T-cell (primary cell): ENCODE data around the gene ATP2A2. TPM values are rescaled to one million over a fixed set of nuclear protein-coding genes. Genes with fewer than 3 reads are reported as not detected.

ENCODE experiments used
- ATAC-seq, 4 experiments: fragments of 200-7000 bp in 3 of 4; fragments of 150-1000 bp in 1 of 4; cut with Tn5 transposase; replicated peaks in 1 of 4; 1 replicate in 3 of 4; 2 replicates in 1 of 4; pipeline ENCODE4 v1.10.0; 2021; ENCODE audit warnings: moderate library complexity in 3 of 4, mild to moderate bottlenecking in 2 of 4, moderate number of reproducible peaks in 1 of 4
- CTCF ChIA-PET, 2 donors: fragments of 300-600 bp; sonication (Branson Sonifier 250); formaldehyde crosslinking; loops; one replicate each; lab custom pipeline; 2022; ENCODE audit warnings: antibody characterized with exemption in 2 of 2; lab: Charles Lee
- POLR2A ChIA-PET, 2 donors: fragments of 300-600 bp; sonication (Branson Sonifier 250); formaldehyde crosslinking; loops; one replicate each; lab custom pipeline; 2022; ENCODE audit warnings: antibody characterized with exemption in 2 of 2; lab: Charles Lee
- DNase-seq, 35 experiments: peaks; one replicate each; pipeline versions ENCODE4 v3.0.0 to v3.0.0-alpha.2; 2013 to 2023
- H3K27ac ChIP-seq: one replicate; pipeline ENCODE4 v1.5.1; 2013; ENCODE audit warnings: low read length
- H3K27me3 ChIP-seq, 2 experiments: replicated peaks in 1 of 2; 1 replicate in 1 of 2; 2 replicates in 1 of 2; pipeline versions ENCODE4 v1.6.1 to v1.7.0; 2013; ENCODE audit warnings: low read length in 1 of 2, mixed read lengths in 1 of 2; ENCODE audit not compliant: control insufficient read depth in 2 of 2, insufficient read depth in 2 of 2; ENCODE audit errors: extremely low read depth in 1 of 2
- H3K36me3 ChIP-seq, 2 donors: 1 replicate in 1 of 2; 2 replicates in 1 of 2; pipeline versions ENCODE4 v1.6.1 to v1.7.0; 2013; ENCODE audit warnings: low read length in 1 of 2; ENCODE audit not compliant: control insufficient read depth in 2 of 2, insufficient read depth in 1 of 2; ENCODE audit errors: extremely low read depth in 1 of 2
- H3K4me1 ChIP-seq, 2 experiments: 1 replicate in 1 of 2; 2 replicates in 1 of 2; pipeline versions ENCODE4 v1.6.1 to v1.7.0; 2013; ENCODE audit warnings: low read length in 2 of 2, mixed read lengths in 1 of 2; ENCODE audit not compliant: insufficient read depth in 2 of 2, control insufficient read depth in 1 of 2; ENCODE audit errors: extremely low read depth in 1 of 2
- H3K4me3 ChIP-seq, 2 donors: 1 replicate in 1 of 2; 2 replicates in 1 of 2; pipeline versions ENCODE4 v1.5.1 to v1.7.0; 2013; ENCODE audit warnings: mild to moderate bottlenecking in 2 of 2, low read length in 1 of 2, moderate library complexity in 1 of 2; ENCODE audit not compliant: control insufficient read depth in 1 of 2; ENCODE audit errors: extremely low read depth in 1 of 2
- H3K9me3 ChIP-seq: 2 replicates; pipeline ENCODE4 v1.7.0; 2013
- H3K27ac Mint-ChIP-seq, 2 donors: one replicate each; pipeline ENCODE4 v1.8.0; 2020 to 2021; ENCODE audit warnings: mild to moderate bottlenecking in 2 of 2, mixed read lengths in 2 of 2
- H3K27me3 Mint-ChIP-seq, 2 donors: one replicate each; pipeline ENCODE4 v1.8.0; 2021 to 2022; ENCODE audit warnings: mixed read lengths in 2 of 2
- H3K36me3 Mint-ChIP-seq: one replicate; pipeline ENCODE4 v1.8.0; 2021; ENCODE audit warnings: mixed read lengths
- H3K4me1 Mint-ChIP-seq, 3 donors: one replicate each; pipeline ENCODE4 v1.8.0; 2020 to 2022; ENCODE audit warnings: mixed read lengths in 3 of 3, mild to moderate bottlenecking in 1 of 3
- H3K4me3 Mint-ChIP-seq, 3 donors: one replicate each; pipeline ENCODE4 v1.8.0; 2020 to 2022; ENCODE audit warnings: mild to moderate bottlenecking in 3 of 3, mixed read lengths in 3 of 3, moderate library complexity in 3 of 3
- H3K9me3 Mint-ChIP-seq, 3 donors: one replicate each; pipeline ENCODE4 v1.8.0; 2020 to 2022; ENCODE audit warnings: mixed read lengths in 3 of 3
- WGBS: methylation state at CpG from one replicate; pipeline ENCODE4 v1.1.5; 2013; ENCODE audit warnings: missing lambda C conversion rate; ENCODE audit not compliant: insufficient coverage; 5-methylcytosine and 5-hydroxymethylcytosine counted together
- total RNA-seq, 35 experiments: library from RNA in 6 of 35; stranded (reverse) in 6 of 35; fragments of 120-200 nt in 1 of 35; gene quantifications; one replicate each; pipeline versions ENCODE4 v1.2.1 to v1.2.4 and lab custom pipeline; 2013 to 2026

Gene ATP2A2
- 10 to 100 TPM; 82.0 to 88.2 (median 82.8) TPM for total RNA-seq
- total RNA-seq (2013), result 60.6 TPM
- total RNA-seq (lab: John Stamatoyannopoulos, UW), result 97.9 to 242 (median 147) reads per million in 29 experiments

GRCh38 chr12:110280779-110281548, at the start of gene ATP2A2:
TSS of gene ATP2A2 (plus strand) at chr12:110281247. CDS start at chr12:110281790, 543 bp downstream.
- Mint-ChIP-seq H3K27me3 (no peaks in the 10 kb centered on the region), H3K4me1 (peaks cover 45 to 48% (median 46%) of the 10 kb centered on the region in 3 donors), H3K9me3 (no peaks in the 10 kb centered on the region), H3K4me3 (peak within 1 kb of the TSS; percentile 86 to 90 (median 89)), H3K27ac (peak within 1 kb of the TSS; percentile 88 to 90), H3K36me3 (peaks cover 22% of the 10 kb centered on the region)
- DNase-seq (peak; percentile 81 to 97 (median 89)), ATAC-seq (peak; percentile 88 to 92 (median 88))
- ChIA-PET CTCF (interaction anchor here (0.6 to 1.8 kb wide), 7 partner anchors 9 to 428 kb away, joined by 3 to 11 read pairs (median 3); partner anchors contain the start of genes ARPC3 (in 1 of the 2) and IFT81 (in 1 of the 2)), POLR2A (interaction anchor here in 1 of 2 donors (0.6 to 1.4 kb wide), 6 partner anchors 19 to 157 kb away, joined by 4 to 13 read pairs (median 6); partner anchors contain the start of gene IFT81)
- peak within 1 kb of the TSS; percentile 64 for H3K27ac ChIP-seq
- peak within 1 kb of the TSS; percentile 71 to 84 for H3K4me3 ChIP-seq
- no peaks in the 10 kb centered on the region for H3K36me3 ChIP-seq
- under 1% methylated on average over 95 of the region's 108 CpGs for WGBS
- H3K4me1 ChIP-seq, result peaks cover 16 to 35% of the 10 kb centered on the region in 2 experiments
- no peaks in the 10 kb centered on the region for H3K9me3 ChIP-seq
- no peaks in the 10 kb centered on the region for H3K27me3 ChIP-seq

GRCh38 chr12:110233212-110233903, 47.7 kb upstream of the ATP2A2 start:
- H3K4me3 ChIP-seq, result no peak overlapping the region
- Mint-ChIP-seq H3K27ac (no peak overlapping the region), H3K27me3 (peaks cover 0 to 4% of the 10 kb centered on the region in 2 donors), H3K4me1 (no peaks in the 10 kb centered on the region), H3K36me3 (no peaks in the 10 kb centered on the region), H3K9me3 (no peaks in the 10 kb centered on the region), H3K4me3 (no peak overlapping the region)
- no peak for ATAC-seq
- ChIA-PET CTCF (interaction anchor here in 1 of 2 donors (0.5 kb wide), 1 partner anchor 379 kb away, joined by 5 read pairs; no protein-coding TSS in a partner anchor), POLR2A (no interaction called here)
- DNase-seq, result no peak
- no peaks in the 10 kb centered on the region for H3K36me3 ChIP-seq
- no peaks in the 10 kb centered on the region for H3K4me1 ChIP-seq
- 62% methylated on average over 2 of the region's 6 CpGs for WGBS
- no peak overlapping the region for H3K27ac ChIP-seq
- peaks cover 0 to 5% of the 10 kb centered on the region in 2 experiments for H3K27me3 ChIP-seq
- no peaks in the 10 kb centered on the region for H3K9me3 ChIP-seq

GRCh38 chr12:110234331-110234751, 46.7 kb upstream of the ATP2A2 start:
- H3K27me3 Mint-ChIP-seq, result peaks cover 0 to 4% of the 10 kb centered on the region in 2 donors
- POLR2A ChIA-PET, result no interaction called here
- DNase-seq (no peak), ATAC-seq (no peak)
- Histone ChIP-seq H3K27me3 (peaks cover 0 to 5% of the 10 kb centered on the region in 2 experiments), H3K9me3 (no peaks in the 10 kb centered on the region), H3K27ac (no peak overlapping the region), H3K4me1 (no peaks in the 10 kb centered on the region), H3K36me3 (no peaks in the 10 kb centered on the region), H3K4me3 (no peak overlapping the region)
- no CpG with 5 or more reads among the region's 2 CpGs for WGBS
- H3K4me3 Mint-ChIP-seq, result no peak overlapping the region
- no peaks in the 10 kb centered on the region for H3K4me1 Mint-ChIP-seq
- no peak overlapping the region for H3K27ac Mint-ChIP-seq
- H3K9me3 Mint-ChIP-seq, result no peaks in the 10 kb centered on the region
- H3K36me3 Mint-ChIP-seq, result no peaks in the 10 kb centered on the region
- CTCF ChIA-PET, result no interaction called here

- H3K9me3 Mint-ChIP-seq, result no peaks in the 10 kb centered on the region
- no peak overlapping the region for H3K4me3 Mint-ChIP-seq
- peaks cover under 1% of the 10 kb centered on the region for H3K36me3 Mint-ChIP-seq
- Histone ChIP-seq H3K27ac (no peak overlapping the region), H3K4me3 (no peak overlapping the region), H3K9me3 (no peaks in the 10 kb centered on the region), H3K27me3 (peaks cover 0 to 5% of the 10 kb centered on the region in 2 experiments), H3K36me3 (no peaks in the 10 kb centered on the region), H3K4me1 (no peaks in the 10 kb centered on the region)
- DNase-seq, result no peak
- no peak overlapping the region for H3K27ac Mint-ChIP-seq
- CTCF ChIA-PET, result no interaction called here
- WGBS, result no CpG with 5 or more reads among the region's 3 CpGs
- no peaks in the 10 kb centered on the region for H3K4me1 Mint-ChIP-seq
- ATAC-seq, result no peak
- H3K27me3 Mint-ChIP-seq, result peaks cover 0 to 6% of the 10 kb centered on the region in 2 donors
- POLR2A ChIA-PET, result no interaction called here
Measured at GRCh38 chr12:110234755-110235154, 46.3 kb upstream of the ATP2A2 start.

GRCh38 chr12:110235383-110235782, 45.7 kb upstream of the ATP2A2 start:
- H3K4me1 Mint-ChIP-seq, result no peaks in the 10 kb centered on the region
- Histone ChIP-seq H3K27ac (no peak overlapping the region), H3K4me3 (no peak overlapping the region), H3K27me3 (peaks cover 0 to 6% of the 10 kb centered on the region in 2 experiments), H3K4me1 (no peaks in the 10 kb centered on the region), H3K9me3 (no peaks in the 10 kb centered on the region), H3K36me3 (no peaks in the 10 kb centered on the region)
- H3K36me3 Mint-ChIP-seq, result peaks cover 4% of the 10 kb centered on the region
- no peak overlapping the region for H3K27ac Mint-ChIP-seq
- POLR2A ChIA-PET, result no interaction called here
- H3K9me3 Mint-ChIP-seq, result no peaks in the 10 kb centered on the region
- DNase-seq, result no peak
- H3K27me3 Mint-ChIP-seq, result peaks cover 3 to 11% of the 10 kb centered on the region in 2 donors
- CTCF ChIA-PET, result no interaction called here
- ATAC-seq, result no peak
- no peak overlapping the region for H3K4me3 Mint-ChIP-seq
- WGBS, result no CpG with 5 or more reads among the region's 1 CpG

- no peak overlapping the region for H3K4me3 Mint-ChIP-seq
- H3K9me3 Mint-ChIP-seq, result no peaks in the 10 kb centered on the region
- DNase-seq, result no peak
- Histone ChIP-seq H3K36me3 (no peaks in the 10 kb centered on the region), H3K4me1 (no peaks in the 10 kb centered on the region), H3K27me3 (peaks cover 0 to 2% of the 10 kb centered on the region in 2 experiments), H3K27ac (no peak overlapping the region), H3K9me3 (no peaks in the 10 kb centered on the region), H3K4me3 (no peak overlapping the region)
- no peaks in the 10 kb centered on the region for H3K4me1 Mint-ChIP-seq
- H3K36me3 Mint-ChIP-seq, result peaks cover 4% of the 10 kb centered on the region
- H3K27ac Mint-ChIP-seq, result no peak overlapping the region
- 98% methylated on average over 4 of the region's 5 CpGs for WGBS
- ChIA-PET CTCF (interaction anchor here (0.5 to 0.9 kb wide), 3 partner anchors 144 to 1725 kb away, joined by 3 to 6 read pairs (median 4); no protein-coding TSS in a partner anchor), POLR2A (no interaction called here)
- no peak for ATAC-seq
- peaks cover 3 to 7% of the 10 kb centered on the region in 2 donors for H3K27me3 Mint-ChIP-seq
Measured at GRCh38 chr12:110243227-110243626, 37.8 kb upstream of the ATP2A2 start.
